22Rv1 (cell line): ENCODE data around the gene TTLL7.

ENCODE experiments used
- ZFX ChIP-seq: fragments of 450-650 bp; IDR thresholded peaks from 2 replicates; pipeline ENCODE4 v1.6.1; 2017; ENCODE audit warnings: antibody characterized with exemption, borderline replicate concordance
- TF ChIP-seq, protein P1 (sequence below): fragments of 450-650 bp; IDR thresholded peaks from 2 replicates; pipeline ENCODE4 v1.5.1; 2017; ENCODE audit warnings: mild to moderate bottlenecking

DNA sequence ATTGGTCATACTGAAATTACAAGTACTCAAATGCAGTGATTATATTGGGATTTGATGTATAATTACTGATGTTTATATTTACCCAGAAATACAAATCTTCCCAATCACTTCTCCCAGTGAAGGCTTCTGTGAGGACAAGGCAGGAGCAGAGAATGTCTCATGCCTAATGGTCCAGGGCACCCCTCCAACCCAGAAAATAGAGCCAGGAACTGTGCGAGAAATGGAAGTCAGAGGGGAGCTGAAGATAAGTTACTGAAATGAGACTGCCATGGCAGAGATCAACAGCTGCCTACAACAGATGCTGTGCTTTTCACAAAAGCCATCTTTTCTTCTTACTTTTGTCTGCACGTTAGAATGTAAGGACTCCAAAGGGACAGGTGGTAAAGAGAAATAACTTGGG is 171.2 kb downstream of the TTLL7 start:
- TF ChIP-seq, protein P1, sequence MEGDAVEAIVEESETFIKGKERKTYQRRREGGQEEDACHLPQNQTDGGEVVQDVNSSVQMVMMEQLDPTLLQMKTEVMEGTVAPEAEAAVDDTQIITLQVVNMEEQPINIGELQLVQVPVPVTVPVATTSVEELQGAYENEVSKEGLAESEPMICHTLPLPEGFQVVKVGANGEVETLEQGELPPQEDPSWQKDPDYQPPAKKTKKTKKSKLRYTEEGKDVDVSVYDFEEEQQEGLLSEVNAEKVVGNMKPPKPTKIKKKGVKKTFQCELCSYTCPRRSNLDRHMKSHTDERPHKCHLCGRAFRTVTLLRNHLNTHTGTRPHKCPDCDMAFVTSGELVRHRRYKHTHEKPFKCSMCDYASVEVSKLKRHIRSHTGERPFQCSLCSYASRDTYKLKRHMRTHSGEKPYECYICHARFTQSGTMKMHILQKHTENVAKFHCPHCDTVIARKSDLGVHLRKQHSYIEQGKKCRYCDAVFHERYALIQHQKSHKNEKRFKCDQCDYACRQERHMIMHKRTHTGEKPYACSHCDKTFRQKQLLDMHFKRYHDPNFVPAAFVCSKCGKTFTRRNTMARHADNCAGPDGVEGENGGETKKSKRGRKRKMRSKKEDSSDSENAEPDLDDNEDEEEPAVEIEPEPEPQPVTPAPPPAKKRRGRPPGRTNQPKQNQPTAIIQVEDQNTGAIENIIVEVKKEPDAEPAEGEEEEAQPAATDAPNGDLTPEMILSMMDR = no peak
- no peak for TF ChIP-seq ZFX
